ENCODE data around the gene LGALS4.

GRCh38 chr19:38841787-38842438 is 29.2 kb upstream of the LGALS4 start:
- TF ChIP-seq RARB (CRISPR knock-in tag; IDR thresholded peaks at IDR 0.05) (no peak), ISL1 (CRISPR knock-in tag; IDR thresholded peaks at IDR 0.05) (no peak), POU6F1 (CRISPR knock-in tag; IDR thresholded peaks at IDR 0.05; ENCODE audit: borderline replicate concordance, low read depth) (no peak), ARNTL (CRISPR knock-in tag; IDR thresholded peaks at IDR 0.05; ENCODE audit: borderline replicate concordance, low read depth) (no peak), CSDC2 (CRISPR knock-in tag; IDR thresholded peaks at IDR 0.05) (no peak), ZNF70 (CRISPR knock-in tag; IDR thresholded peaks at IDR 0.05) (no peak), TCF4 (CRISPR knock-in tag; IDR thresholded peaks at IDR 0.05; ENCODE audit: borderline replicate concordance) (no peak), ESRRG (CRISPR knock-in tag; IDR thresholded peaks at IDR 0.05) (no peak), ZFP3 (CRISPR knock-in tag; IDR thresholded peaks at IDR 0.05) (no peak), ZNF565 (CRISPR knock-in tag; conservative IDR thresholded peaks at IDR 0.05; ENCODE audit: low read depth) (no peak), SNAI2 (CRISPR knock-in tag; IDR thresholded peaks at IDR 0.05) (no peak), GLIS3 (CRISPR knock-in tag; IDR thresholded peaks at IDR 0.05) (no peak)
- TF ChIP-seq, protein P1, sequence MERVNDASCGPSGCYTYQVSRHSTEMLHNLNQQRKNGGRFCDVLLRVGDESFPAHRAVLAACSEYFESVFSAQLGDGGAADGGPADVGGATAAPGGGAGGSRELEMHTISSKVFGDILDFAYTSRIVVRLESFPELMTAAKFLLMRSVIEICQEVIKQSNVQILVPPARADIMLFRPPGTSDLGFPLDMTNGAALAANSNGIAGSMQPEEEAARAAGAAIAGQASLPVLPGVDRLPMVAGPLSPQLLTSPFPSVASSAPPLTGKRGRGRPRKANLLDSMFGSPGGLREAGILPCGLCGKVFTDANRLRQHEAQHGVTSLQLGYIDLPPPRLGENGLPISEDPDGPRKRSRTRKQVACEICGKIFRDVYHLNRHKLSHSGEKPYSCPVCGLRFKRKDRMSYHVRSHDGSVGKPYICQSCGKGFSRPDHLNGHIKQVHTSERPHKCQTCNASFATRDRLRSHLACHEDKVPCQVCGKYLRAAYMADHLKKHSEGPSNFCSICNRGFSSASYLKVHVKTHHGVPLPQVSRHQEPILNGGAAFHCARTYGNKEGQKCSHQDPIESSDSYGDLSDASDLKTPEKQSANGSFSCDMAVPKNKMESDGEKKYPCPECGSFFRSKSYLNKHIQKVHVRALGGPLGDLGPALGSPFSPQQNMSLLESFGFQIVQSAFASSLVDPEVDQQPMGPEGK (CRISPR knock-in tag; IDR thresholded peaks at IDR 0.05; ENCODE audit: borderline replicate concordance), result no peak

All from SK-N-SH treated with all-trans-retinoic acid at 6 μM for 48 hours (cell line).